ENCODE results near the gene KLHL22.

The KLHL22 gene

DNA sequence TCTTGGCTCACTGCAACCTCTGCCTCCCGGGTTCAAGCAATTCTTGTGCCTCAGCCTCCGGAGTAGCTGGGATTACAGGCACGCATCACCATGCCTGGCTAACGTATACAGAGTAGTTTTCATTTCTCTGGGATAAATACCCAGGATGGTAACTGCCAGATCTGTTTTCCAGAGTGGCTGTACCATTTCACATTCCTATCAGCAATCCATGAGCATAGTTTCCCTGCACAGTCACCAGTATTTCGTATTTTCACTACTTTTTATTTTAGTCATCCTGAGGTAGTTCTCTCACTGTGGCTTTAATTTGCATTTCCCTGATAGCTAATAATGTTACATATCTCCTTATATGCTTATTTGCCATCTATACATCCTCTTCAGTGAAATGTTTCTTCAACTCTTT, 47.0 kb downstream of the KLHL22 start:
- Histone ChIP-seq H3K9ac (ENCODE audit: low read length) (no peak overlapping the region), H3K27ac (ENCODE audit: low read length) (no peak overlapping the region)
- no peak for TF ChIP-seq EZH2phosphoT487 (IDR thresholded peaks at IDR 0.05; ENCODE audit: low read depth)
- TF ChIP-seq, protein P1, sequence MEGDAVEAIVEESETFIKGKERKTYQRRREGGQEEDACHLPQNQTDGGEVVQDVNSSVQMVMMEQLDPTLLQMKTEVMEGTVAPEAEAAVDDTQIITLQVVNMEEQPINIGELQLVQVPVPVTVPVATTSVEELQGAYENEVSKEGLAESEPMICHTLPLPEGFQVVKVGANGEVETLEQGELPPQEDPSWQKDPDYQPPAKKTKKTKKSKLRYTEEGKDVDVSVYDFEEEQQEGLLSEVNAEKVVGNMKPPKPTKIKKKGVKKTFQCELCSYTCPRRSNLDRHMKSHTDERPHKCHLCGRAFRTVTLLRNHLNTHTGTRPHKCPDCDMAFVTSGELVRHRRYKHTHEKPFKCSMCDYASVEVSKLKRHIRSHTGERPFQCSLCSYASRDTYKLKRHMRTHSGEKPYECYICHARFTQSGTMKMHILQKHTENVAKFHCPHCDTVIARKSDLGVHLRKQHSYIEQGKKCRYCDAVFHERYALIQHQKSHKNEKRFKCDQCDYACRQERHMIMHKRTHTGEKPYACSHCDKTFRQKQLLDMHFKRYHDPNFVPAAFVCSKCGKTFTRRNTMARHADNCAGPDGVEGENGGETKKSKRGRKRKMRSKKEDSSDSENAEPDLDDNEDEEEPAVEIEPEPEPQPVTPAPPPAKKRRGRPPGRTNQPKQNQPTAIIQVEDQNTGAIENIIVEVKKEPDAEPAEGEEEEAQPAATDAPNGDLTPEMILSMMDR (IDR thresholded peaks at IDR 0.05; ENCODE audit: low read depth, low read length), result no peak

DNA sequence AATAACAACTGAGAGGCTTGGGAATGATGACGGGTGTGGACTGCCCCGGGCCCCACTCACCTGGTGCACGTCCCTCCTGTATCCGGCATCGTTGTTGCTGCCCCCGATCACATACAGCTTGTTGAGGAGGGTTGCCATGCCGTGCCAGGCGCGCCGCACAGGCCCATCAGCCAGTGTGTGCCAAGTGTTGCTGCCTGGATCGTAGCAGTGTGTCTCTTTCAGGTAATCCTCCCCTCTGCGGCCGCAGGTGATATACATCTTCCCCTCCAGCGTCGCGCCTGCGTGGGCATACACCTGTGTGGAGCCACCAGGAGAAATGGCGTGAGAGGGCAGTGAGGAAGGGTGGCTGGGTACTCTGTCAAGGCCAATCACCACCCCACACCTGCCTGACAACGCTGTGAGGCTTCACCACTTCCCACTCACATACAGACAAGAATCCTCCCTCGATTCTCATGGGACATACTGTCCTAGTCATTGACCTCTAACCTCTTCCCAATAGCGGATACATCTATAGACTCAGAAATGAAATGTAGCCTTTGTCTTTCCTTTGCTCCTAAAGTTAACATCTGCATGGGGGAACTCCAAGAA, 49.1 kb downstream of the KLHL22 start:
- H3K9me3 ChIP-seq (ENCODE audit: insufficient read depth, low read length), result no peaks in the 10 kb centered on the region
- no peak overlapping the region for H3K9ac ChIP-seq (ENCODE audit: low read length)
- H3K4me2 ChIP-seq (ENCODE audit: low read length), result no peak overlapping the region
- H3K79me2 ChIP-seq (ENCODE audit: low read length), result no peaks in the 10 kb centered on the region
- peaks cover 29% of the 10 kb centered on the region for H3K36me3 ChIP-seq (replicated peaks; ENCODE audit: low read depth, low read length)
- TF ChIP-seq EZH2phosphoT487 (IDR thresholded peaks at IDR 0.05; ENCODE audit: low read depth), result no peak
- TF ChIP-seq, protein P1 (IDR thresholded peaks at IDR 0.05; ENCODE audit: low read depth, low read length), result no peak
- peaks cover 5% of the 10 kb centered on the region for H3K4me1 ChIP-seq (ENCODE audit: low read length)
- H3K27me3 ChIP-seq (ENCODE audit: low read depth, low read length), result no peaks in the 10 kb centered on the region
- H3K4me3 ChIP-seq (ENCODE audit: low read length), result no peak overlapping the region
- no peak overlapping the region for H3K27ac ChIP-seq (ENCODE audit: low read length)
- no peak overlapping the region for H2AFZ ChIP-seq (ENCODE audit: low read depth, low read length)
- H4K20me1 ChIP-seq (ENCODE audit: insufficient read depth, low read length), result no peaks in the 10 kb centered on the region

More for the DNA sequence above, 47.0 kb downstream of the KLHL22 start:
- Histone ChIP-seq H3K4me2 (ENCODE audit: low read length) (no peak overlapping the region), H3K9me3 (ENCODE audit: insufficient read depth, low read length) (no peaks in the 10 kb centered on the region), H3K79me2 (ENCODE audit: low read length) (no peaks in the 10 kb centered on the region), H3K4me3 (ENCODE audit: low read length) (no peak overlapping the region), H3K27me3 (ENCODE audit: low read depth, low read length) (no peaks in the 10 kb centered on the region), H3K4me1 (ENCODE audit: low read length) (peaks cover 5% of the 10 kb centered on the region), H4K20me1 (ENCODE audit: insufficient read depth, low read length) (no peaks in the 10 kb centered on the region), H2AFZ (ENCODE audit: low read depth, low read length) (no peak overlapping the region), H3K36me3 (replicated peaks; ENCODE audit: low read depth, low read length) (peaks cover 16% of the 10 kb centered on the region)

DNA sequence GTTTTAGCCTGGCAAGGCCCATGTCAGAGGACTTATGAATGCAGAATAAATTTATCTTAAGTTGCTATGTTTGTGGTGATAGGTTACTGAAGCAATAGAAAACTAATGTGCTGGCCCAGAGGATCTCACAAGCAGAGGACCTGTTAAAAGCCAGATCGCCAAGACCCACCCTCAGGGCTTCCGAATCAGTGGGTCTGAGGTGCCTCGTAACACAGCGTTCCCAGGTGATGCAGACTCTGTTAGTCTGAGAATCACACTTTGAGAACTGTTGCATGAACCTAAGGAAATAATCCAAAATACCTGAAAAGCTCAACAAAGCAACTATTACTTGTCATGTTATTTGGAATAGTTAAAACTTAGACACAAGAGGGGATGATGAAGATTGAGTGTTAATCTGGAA, 51.3 kb downstream of the KLHL22 start:
- Histone ChIP-seq H3K27me3 (ENCODE audit: low read depth, low read length) (no peaks in the 10 kb centered on the region), H3K27ac (ENCODE audit: low read length) (no peak overlapping the region), H3K4me2 (ENCODE audit: low read length) (no peak overlapping the region), H3K79me2 (ENCODE audit: low read length) (no peaks in the 10 kb centered on the region), H3K9ac (ENCODE audit: low read length) (no peak overlapping the region), H4K20me1 (ENCODE audit: insufficient read depth, low read length) (no peaks in the 10 kb centered on the region), H3K4me3 (ENCODE audit: low read length) (no peak overlapping the region), H3K4me1 (ENCODE audit: low read length) (peaks cover 5% of the 10 kb centered on the region), H2AFZ (ENCODE audit: low read depth, low read length) (no peak overlapping the region), H3K9me3 (ENCODE audit: insufficient read depth, low read length) (no peaks in the 10 kb centered on the region), H3K36me3 (replicated peaks; ENCODE audit: low read depth, low read length) (peaks cover 20% of the 10 kb centered on the region)
- no peak for TF ChIP-seq EZH2phosphoT487 (IDR thresholded peaks at IDR 0.05; ENCODE audit: low read depth)
- TF ChIP-seq, protein P1 (IDR thresholded peaks at IDR 0.05; ENCODE audit: low read depth, low read length), result no peak

DNA sequence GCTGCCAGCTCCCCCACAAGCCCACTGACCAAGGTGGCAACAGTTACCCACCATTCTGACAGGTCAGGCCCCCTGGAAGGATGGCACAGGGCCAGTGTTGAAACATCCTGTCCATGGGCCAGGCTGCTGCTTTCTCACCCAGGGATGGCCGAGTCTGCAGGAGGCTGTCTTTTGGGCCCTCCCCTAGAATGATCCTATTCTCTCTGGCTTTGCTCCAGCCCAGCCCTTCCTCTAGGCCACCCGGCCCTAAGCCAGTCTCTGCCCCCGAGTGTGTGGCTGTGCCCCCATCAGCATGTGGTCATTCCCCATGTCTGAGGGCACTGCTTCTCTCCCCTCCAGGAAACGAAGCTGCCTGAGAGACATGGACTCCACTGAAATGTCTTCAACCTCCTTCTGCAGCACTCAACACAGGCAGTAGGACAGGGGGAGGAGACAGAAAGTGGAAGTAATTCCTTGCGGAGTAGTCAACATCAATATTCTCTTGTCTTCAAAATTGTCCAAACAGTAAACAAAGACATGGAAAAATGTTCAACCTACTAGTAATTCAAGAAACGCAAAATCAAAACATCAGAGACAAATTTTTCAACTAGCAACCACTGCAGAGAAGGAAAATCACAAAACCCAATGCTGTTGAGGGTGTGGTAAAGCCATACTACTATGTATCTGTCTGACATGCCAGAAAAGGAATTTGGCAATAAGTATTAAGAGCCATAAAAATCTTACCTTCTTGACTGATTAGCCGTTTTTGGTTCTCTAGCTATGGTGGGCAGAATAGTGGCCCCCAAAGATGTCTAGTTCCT, 52.9 kb downstream of the KLHL22 start:
- H3K27ac ChIP-seq (ENCODE audit: low read length), result no peak overlapping the region
- no peak overlapping the region for H3K4me2 ChIP-seq (ENCODE audit: low read length)
- no peaks in the 10 kb centered on the region for H3K79me2 ChIP-seq (ENCODE audit: low read length)
- H3K36me3 ChIP-seq (replicated peaks; ENCODE audit: low read depth, low read length), result peaks cover 20% of the 10 kb centered on the region
- H3K4me3 ChIP-seq (ENCODE audit: low read length), result no peak overlapping the region
- no peaks in the 10 kb centered on the region for H4K20me1 ChIP-seq (ENCODE audit: insufficient read depth, low read length)
- no peaks in the 10 kb centered on the region for H3K4me1 ChIP-seq (ENCODE audit: low read length)
- no peaks in the 10 kb centered on the region for H3K9me3 ChIP-seq (ENCODE audit: insufficient read depth, low read length)
- TF ChIP-seq, protein P1 (IDR thresholded peaks at IDR 0.05; ENCODE audit: low read depth, low read length), result no peak
- no peak for TF ChIP-seq EZH2phosphoT487 (IDR thresholded peaks at IDR 0.05; ENCODE audit: low read depth)
- no peak overlapping the region for H3K9ac ChIP-seq (ENCODE audit: low read length)
- H2AFZ ChIP-seq (ENCODE audit: low read depth, low read length), result no peak overlapping the region
- no peaks in the 10 kb centered on the region for H3K27me3 ChIP-seq (ENCODE audit: low read depth, low read length)
